Colon (tissue), 2 donors: ENCODE data around the gene EML4.

ENCODE experiments used
- FAIRE-seq: peaks from 2 replicates; lab custom pipeline; 2012; peaks lifted over from hg19 to GRCh38; lab: Jason Lieb, UNC
- donor health status: control.
- donor health status: control.

Gene EML4

DNA sequence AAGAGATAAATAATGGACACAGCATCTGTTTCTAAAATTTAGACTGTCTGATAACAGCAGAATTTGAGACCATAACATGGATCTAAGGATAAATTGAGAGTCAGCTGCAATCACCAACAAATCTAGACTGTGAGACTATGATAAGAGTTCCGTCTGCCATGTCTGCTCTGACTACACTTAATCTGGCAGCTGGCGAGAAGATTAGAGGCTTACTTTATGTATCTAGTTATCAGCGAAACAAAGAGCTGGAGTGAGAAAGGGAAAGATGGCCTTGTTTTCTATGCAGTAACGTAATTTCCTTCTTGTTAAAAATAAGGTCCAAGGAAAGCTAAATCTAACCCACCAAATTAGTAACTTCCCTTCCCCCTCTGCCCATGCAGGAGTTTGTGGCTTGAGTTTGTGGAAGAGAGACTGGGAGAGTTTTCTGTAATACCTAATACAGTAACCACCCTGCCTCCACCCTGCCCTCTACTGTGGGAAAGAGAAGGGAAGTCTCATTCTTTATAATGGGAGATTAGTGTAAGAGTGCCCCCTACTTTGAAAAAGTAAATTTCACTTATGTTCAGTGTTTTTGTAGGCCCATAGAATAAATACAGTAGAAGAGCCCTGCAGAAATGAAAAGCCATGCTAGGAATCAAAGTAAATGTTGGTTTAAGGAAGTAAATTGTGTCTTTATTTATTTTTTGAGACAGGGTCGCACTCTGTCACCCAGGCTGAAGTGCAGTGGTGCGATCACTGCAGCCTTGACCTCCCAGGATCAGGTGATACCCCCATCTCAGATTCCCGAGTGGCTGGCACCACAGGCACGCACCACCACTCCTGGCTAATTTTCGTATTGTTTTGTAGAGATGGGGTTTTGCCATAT, 27.5 kb downstream of the EML4 start:
- peak; percentile 61 for FAIRE-seq

GRCh38 chr2:42197792-42198191, 28.6 kb downstream of the EML4 start:
- FAIRE-seq, result no peak

- no peak for FAIRE-seq
These were observed 29.3 kb downstream of the EML4 start for GRCh38 chr2:42198466-42198865.

DNA sequence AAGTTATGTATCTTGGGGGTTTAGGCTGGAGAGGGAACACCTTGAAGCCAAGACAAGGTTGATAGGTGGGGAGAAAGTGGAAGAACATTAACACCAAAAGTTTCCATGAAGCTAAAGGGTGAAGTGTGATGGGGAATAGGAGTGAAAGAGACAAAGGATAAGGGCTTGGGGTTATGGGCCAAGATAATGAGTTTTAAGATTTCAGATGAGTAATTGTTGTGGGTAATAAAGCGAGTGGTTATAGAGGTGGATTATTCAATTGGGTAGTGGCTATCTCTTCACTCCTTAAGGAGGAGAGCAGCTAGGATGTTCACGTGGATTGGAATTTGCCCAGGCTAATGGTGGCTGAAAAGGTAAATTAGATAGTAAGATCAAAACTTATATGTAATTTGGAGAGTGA, 29.8 kb downstream of the EML4 start:
- no peak for FAIRE-seq

DNA sequence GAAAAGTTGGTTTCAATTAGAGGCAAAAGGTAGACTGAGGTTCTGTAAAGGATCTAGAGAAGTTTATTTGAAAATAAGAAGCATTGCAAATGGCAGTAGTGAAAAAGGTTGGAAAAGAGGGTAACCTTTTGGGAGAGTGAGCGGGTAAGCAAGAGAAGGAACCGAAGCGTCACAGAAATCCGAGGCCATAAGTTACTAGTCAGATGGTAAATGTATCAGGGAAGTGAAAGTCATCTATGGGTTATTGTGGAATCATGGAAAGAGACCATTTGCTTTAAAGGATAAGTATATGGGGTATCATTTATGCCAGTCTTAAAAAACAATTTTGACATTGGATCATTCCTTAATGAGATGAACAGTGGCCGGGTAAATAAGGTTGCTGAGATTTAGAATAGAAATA, 30.5 kb downstream of the EML4 start:
- no peak for FAIRE-seq

DNA sequence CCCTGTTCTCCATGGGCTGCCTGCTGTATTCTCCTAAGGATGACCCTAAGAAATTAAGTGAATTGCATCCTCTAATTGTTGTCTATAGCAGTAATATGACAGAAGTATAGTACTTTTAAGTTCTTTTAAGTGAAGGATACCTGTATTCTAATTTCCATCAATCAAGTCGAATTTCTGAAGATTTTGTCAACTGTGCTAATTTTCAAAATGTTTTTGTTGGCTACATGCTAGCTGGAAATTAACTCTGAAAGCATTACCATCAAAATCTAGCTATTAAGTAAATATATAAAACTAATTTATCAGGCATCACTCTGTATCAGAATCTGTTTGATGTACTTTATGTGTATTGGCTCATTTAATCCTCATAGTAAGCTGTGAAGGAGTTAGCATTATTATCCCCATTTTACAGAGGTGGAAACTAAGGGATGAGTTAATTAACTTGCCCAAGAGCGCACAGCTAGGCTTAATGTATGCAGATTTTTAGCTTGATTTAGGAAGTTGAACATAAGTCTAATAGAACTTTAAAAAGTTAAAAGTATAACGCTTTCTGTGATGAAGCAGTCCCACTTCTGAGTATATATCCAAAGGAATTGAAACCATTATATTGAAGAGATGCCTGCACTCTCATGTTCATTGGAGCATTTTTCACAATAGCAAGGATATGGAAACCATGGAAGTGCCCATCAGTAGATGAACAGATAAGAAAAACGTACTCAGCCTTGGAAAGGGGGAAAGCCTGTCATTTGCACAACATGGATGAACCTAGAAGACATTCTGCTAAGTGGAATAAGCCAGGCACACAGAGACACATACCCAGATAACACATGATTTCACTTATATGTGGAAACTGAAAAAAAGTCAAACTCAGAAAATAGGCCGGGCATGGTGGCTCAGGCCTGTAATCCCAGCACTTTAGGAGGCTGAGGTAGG, 32.0 kb downstream of the EML4 start:
- no peak for FAIRE-seq

- FAIRE-seq, result no peak
These were observed 33.5 kb downstream of the EML4 start for GRCh38 chr2:42202634-42203008.

DNA sequence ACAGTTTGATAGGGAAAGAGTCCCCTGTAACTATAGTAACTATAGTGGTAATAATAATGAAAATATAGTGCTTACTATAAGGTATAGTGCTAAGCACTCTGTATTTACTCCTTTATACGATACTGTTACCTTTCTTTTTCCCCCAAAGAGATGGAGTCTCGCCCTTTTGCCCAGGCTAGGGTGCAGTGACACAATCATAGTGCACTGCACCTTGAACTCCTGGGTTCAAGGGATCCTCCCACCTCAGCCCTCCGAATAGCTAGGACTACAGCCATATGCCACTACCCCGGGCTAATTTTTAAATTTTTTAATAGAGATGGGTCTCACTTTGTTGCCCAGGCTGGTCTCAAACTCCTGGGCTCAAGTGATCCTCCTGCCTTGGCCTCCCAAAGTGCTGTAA, 34.6 kb downstream of the EML4 start:
- no peak for FAIRE-seq

GRCh38 chr2:42205337-42205736, 36.2 kb downstream of the EML4 start:
- no peak for FAIRE-seq

DNA sequence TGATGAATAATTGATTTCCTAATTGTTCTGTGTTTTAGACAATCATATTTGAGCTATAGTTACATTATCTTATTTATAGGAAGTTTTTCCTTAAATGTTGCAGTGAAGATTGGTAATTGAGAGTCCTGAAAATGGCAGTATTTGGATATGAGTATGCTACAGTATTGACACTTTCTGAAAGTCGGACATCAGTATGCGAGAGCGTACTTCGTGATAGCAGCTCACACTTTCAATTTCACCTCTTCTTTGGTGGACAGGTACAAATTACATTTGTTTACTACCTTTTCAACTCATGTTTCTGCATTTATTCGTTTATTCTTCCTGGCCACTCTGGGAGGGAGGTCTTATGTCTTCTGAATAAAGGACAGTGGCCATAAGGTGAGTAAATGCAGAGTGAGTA, 38.7 kb downstream of the EML4 start:
- no peak for FAIRE-seq

- no peak for FAIRE-seq
These were observed 41.0 kb downstream of the EML4 start for GRCh38 chr2:42210203-42210602.

- FAIRE-seq, result no peak
These were observed 42.1 kb downstream of the EML4 start for GRCh38 chr2:42211291-42211690.

DNA sequence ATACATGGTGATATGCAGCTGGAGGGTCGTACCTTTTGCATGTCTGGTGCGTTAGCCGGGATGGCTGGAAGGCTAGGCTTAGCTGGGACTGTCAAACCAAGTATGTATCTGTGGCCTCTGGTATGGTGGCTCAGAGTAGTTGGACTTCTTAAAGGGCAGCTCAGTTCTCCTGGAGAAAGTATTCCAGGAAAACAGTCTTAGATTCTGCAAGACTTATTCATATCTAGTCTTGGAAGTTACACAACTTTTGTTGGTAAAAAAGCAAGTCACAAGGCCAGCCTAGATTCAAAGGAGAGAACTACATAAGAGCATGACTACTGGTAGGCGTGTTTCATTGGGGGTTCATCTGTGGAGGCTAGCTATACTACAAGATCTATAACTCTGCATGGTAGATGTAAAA, 45.5 kb downstream of the EML4 start:
- FAIRE-seq, result no peak

DNA sequence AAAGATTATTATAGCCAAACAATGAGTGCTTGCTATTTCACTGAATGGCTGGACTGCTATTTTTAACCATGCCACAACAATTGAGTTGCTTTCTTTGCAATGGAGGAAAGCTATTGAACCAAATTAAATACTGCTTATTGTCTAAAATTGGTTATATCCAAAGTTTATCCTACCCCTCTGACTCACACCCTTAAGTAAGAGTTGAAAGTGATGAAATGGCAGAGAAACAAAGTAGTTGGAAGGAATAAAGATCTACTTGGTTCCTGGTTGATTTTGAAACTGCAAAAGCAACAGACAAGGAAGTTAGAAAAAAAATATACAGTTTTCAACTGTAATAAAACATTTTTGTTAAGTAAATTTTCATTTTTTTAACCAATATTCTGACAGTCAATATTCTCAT, 47.5 kb downstream of the EML4 start:
- FAIRE-seq, result no peak

GRCh38 chr2:42217307-42217706, 48.2 kb downstream of the EML4 start:
- FAIRE-seq, result no peak

- FAIRE-seq, result no peak
These were observed 48.8 kb downstream of the EML4 start for GRCh38 chr2:42217914-42218313.

- FAIRE-seq, result no peak
These were observed 49.6 kb downstream of the EML4 start for GRCh38 chr2:42218712-42219111.

DNA sequence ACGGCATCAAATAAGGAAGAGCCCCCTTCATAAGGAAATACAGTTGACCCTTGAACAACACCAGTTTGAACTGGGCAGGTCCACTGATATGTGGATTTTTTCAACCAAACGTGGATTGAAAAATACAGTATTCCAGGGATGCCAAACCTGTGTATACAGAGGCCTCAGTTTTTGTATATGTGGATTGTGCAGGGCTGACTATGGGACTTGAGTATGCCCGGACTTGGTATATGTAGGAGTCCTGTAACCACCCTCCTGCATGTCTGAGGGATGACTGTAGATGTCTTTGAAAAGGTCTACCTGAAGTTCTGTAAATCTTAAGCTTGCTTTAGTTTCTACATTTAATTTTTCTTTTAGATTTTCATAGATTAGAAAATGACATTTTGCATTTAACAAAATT, 50.0 kb downstream of the EML4 start:
- FAIRE-seq, result no peak

- no peak for FAIRE-seq
These were observed 51.4 kb downstream of the EML4 start for GRCh38 chr2:42220566-42220965.

- no peak for FAIRE-seq
These were observed 54.1 kb downstream of the EML4 start for GRCh38 chr2:42223067-42223854.

DNA sequence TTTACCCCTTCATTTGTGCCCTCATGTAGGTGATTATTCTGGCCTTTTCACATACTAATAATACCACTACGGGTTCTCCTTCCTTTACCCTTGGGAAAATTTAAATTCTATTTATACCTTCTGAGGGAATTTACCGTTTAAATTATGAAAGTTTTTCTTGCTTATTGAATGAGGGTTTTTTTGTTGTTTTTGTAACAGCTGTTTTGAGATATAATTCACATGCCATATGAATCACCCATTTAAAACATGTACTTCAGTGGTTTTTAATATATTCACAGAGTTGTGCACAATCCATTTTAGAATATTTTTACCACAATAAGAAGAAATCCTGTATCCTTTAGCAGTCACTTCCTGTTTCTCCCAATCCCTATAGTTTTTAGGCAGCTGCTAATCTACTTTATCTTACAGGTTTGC, 54.7 kb downstream of the EML4 start:
- FAIRE-seq, result no peak

GRCh38 chr2:42224422-42225067, 55.4 kb downstream of the EML4 start:
- FAIRE-seq, result no peak
